ENCODE measurements around the gene CXCR2.
"Not testable (repeated sequence)": the region's sequence is repeated elsewhere in the genome, so short reads cannot be mapped to it uniquely, and the experiment has no call there.

Gene CXCR2

DNA sequence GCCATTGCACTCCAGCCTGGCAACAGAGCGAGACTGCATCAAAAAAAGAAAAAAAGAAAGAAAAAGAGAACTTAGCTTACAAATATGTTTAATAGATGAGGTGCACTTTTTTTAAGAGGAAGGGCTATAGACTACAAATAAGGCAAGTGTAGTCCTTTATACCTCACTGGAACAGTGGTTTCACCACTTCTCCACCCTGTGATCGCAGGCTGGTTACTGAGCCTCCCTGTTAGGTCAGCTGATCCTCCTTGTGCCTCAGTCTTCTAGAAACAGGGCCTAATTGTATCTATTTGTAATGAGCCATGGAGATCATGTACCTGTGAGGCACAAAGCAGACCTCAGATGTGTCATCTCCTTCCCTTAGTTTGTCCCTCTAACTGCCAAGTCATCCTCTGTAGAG is 4.5 kb downstream of the CXCR2 start:
- no peak for DNase-seq (ENCODE audit: low spot score)

DNA sequence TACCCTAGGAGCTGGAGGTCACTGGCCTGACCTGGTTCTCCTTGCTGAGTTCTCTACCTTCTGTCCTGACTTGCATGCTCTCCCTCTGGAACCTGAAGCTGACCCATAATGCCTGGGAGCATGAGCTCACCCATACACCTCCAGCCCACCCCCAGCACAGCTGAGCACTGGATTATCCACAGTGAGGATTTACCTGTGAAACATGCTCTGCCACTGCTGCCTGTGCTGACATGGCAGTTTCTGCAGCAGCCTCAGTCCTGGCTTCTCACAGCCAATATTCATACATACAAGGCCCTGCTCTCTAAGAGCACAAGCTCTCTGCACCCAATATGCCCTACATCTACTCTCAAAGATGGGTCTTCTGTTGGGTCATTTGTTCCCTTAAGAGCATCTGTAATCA is 5.0 kb downstream of the CXCR2 start:
- no peak for DNase-seq (ENCODE audit: low spot score)

DNA sequence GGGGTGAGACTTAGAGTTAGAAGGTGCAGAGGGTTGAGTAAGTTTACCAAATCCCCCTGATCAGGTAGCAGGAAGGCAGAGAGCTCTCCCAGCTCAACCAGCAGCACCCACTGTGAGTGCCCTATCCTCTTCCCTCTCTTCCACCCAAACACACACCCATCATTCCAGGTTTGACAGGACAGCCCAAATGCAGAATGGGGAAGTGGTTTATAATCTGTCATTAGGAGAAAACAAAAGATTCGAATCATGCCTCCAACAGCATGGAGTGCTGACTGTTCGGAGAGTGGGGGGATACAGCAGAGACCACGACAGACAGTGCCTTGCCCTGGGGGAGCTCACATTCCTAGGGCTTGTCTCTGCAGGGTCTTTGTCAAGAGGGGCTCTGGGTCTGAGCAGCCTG is 11.7 kb downstream of the CXCR2 start:
- DNase-seq (ENCODE audit: low spot score) = no peak

DNA sequence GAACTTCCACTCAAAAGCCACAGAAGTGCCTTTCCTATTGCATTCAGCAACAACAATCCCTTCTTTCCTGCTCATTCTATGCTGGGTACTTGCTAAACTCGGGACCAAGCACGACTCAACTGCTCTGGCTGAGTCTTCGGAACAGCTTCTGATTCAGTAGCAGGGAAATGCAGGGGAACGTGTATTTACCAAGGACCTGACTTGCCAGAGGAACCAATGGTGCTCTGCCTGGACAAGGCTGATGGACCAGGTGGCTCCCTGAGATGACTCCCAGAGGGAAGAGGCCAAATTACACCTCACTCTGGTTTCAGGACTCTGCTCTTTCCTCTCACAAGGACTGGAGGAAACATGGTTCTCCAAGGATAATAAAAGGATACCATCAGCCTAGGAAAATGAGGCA is 12.2 kb downstream of the CXCR2 start:
- no peak for DNase-seq (ENCODE audit: low spot score)

DNA sequence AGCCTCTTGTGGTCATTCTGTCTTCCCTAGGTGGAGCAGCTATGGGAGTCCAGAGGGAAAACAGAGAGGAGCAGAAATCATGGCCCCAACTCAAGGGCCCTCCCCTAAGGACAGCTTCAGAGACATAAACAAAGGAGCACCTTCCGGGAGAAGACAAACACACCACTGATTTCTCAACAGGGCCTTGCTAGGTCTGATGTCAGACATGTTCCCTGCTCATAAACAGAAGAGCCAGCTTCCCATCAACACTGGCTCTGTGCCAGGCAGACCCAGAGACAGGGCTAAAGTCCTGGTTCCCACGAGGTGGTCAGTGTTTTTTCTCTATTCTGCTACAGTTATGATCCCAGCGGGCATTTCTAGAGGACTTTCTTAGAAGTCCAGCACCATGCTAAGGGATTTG is 19.3 kb downstream of the CXCR2 start:
- DNase-seq (ENCODE audit: low spot score) = no peak

DNA sequence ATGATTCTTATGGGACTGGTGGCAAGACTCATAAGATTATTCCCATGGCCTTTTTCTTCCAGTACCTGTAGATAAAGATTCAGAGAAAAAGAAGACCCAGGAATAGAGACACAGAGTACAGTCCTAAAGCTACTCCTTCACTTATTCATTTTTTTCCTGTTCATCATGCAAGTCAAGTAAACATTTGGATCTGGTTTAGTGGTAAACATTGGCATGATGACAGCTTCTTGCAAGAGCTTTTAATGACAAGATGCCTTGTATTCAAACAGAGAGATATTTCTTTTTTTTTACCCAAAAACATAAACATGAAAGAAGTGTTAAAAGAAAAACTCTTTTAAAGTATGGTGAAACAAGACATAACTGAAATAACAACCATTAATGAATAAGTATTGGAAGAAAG is 20.2 kb downstream of the CXCR2 start:
- no peak for DNase-seq (ENCODE audit: low spot score)

DNA sequence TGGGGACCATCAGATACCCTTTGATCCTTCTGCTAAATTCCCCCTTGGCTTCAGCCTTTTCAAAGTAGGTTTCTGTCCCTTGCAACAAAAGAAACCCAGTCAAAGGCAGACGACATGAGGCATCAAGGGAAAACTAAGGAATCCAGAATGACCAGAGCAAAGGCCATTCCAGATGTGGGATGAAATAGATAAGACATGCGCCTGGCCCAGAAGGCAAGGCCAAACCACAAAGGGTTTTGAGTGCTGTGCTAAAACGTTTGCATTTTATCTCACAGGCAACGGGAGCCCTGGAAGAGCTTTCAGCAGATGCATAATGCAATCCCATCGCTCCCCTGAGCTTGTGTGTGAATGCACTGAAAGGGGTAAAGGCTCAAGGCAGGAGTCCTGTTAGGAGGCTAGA is 23.3 kb downstream of the CXCR2 start:
- DNase-seq (ENCODE audit: low spot score) = no peak

DNA sequence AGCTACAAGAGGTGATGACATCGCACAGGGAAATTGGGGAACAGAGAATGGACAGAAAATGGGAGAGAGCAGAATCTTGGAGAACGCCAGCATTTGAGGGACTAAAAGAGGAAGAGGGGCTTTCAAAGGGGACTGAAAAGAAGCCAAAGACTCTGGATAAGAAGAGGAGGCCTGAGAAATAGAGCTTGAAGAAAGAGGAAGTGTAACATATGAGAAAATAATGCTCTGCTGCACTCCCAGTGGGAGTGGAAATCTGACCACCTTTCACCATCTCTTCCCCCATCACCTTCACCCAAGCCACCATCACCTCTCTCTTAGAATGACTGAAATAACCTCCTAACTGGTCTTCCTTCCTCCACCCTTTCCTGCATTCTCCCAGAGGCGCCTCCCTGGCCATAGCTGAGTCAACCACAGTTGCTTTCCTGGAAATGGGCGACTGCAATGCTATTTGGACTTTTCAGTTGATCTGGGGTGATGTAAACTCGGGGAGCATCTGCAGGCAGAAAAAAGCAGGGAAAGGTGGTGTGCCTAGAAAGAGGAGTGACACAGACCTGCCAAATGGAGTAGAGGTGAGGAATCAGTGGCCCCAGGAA is 24.1 kb downstream of the CXCR2 start:
- DNase-seq (ENCODE audit: low spot score) = no peak

DNA sequence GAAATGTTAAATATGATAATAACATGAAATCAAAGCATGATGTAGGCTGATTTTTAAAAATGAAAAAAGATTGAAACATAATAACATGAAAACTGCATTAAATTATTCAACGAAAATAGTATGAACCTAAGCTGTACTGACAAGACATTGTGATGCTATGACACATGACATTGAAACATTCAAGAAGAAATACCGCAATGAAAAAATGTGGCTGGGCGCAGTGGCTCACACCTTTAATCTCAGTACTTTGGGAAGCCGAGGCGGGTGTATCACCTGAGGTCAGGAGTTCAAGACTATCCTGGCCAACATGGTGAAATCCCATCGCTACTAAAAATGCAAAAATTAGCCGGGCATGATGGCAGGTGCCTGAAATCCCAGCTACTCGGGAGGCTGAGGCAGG is 26.3 kb downstream of the CXCR2 start:
- DNase-seq (ENCODE audit: low spot score) = no peak

DNA sequence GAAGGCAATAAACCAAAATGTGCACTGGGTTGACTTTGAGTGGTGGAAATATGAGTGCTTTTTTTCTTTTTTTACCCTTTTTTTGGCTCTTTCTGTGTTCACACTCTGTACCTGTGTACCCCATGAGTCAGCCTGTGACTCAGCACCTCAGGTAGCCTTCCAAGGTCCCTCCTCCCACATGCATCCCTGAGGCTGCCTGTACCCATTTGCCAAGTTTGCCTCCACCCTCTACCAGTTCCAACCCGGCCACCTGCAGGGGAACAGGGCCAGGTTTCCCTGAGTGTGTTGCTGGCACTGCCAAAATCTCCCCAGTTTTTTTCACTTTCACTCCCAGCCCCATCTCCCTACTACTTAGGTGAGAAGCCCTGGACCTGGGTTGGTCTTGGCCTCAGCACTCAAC is 26.9 kb downstream of the CXCR2 start:
- no peak for DNase-seq (ENCODE audit: low spot score)

DNA sequence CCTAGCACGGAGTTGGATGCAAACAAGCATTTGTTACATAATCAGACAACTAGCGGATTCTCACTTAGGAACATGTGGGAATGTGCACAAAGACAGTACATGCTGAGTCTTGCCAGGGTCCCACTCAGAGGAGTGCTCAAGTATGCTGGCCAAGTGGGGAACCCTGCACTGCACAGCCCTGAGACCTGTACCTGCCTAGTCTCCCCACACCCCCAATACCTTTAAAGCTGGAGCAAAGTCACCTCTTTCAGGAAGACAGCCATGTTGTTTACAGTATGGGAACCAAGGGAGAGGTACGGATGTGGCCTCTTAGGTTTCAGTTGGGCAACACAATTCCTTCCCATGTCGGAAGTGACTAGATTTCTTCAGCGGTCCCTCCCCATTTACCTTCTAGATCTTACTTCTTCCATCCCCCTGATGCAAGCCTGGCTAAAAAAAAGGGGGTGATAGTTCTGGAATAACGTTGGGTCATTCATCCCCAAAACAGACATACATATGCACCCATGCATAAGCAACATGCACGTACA is 30.2 kb downstream of the CXCR2 start:
- DNase-seq (ENCODE audit: low spot score) = no peak

DNA sequence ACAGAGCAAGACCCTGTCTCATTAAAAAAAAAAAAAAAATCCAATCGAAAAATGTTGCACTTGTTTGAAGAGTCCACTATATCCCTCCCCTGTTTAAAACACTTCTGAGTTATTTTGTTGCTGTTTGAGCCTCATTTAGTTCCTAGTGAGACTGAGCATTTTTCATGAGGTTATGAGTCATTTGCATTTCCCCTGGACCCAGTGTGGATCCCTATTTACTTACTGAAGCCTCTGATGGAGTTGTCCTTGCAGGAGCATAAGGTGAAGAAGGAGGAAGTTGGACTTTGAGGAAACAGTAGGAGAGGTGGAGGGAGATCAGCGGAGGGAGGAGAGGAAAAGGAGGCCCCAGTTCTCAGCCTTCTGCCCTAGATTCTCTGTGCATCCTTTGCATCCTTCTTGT is 35.8 kb downstream of the CXCR2 start:
- no peak for DNase-seq (ENCODE audit: low spot score)

DNA sequence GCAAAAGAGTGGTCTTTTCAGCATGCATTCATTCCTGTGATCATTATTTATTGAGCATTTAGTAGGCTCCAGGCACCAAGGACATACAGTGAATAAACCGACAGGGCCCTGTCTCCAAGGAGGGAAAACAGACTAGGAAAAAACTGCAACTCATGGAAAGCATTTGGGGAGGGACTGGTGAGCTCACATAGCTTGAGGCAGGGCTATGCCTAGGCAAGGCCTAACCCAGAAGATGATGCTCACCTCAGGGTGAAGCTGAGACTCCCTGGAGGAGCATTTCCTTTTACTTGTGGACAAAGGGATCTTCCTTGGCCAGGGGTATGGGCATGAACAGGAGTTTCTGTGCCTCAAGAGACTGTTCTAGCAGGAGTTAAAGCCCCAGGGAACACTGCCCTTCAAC is 37.0 kb downstream of the CXCR2 start:
- DNase-seq (ENCODE audit: low spot score) = no peak

DNA sequence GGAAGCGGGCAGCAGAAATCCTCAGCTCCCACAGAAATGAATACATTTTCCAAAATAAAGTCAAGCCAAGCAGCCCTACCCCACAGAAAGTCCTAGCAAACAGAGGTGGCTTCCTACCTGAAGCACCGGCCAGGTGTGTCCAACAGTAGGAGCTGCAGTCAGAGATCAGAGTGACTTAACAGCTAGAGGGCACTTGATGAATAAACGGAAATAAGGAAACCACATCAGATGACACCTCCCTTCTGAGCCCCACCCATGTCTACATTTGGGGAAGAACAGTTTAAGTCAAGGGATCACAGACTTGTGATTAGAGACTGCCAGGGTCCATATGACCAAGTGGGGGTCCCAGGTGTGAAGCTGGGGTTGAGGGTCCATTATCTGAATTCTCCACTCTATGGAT is 41.0 kb downstream of the CXCR2 start, which contains the start of gene CXCR1:
Gene CXCR1, minus strand, starts transcription at position 172 of the 400 bp plus-strand sequence. CDS start 1,751 bp downstream, outside the sequence.
- DNase-seq (ENCODE audit: low spot score) = no peak

DNA sequence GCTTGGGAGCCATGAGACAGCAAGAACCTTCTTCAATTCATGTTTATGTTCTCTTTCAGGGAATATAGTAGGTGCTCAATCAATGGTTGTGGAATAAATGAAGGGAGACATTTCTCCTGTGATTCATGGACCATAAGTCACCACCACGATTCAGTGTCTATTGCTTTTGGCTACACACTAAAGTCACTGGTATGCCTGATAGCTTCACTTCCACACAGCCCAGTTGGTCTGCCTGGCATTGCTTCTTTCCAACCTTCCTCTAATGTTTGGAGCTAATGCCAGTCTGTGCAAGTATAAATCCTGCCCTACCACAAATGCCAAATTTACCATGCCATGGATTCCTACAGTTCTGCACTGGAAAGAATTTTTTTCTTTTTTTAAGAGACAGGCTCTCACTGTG is 42.2 kb downstream of the CXCR2 start:
- no peak for DNase-seq (ENCODE audit: low spot score)

DNA sequence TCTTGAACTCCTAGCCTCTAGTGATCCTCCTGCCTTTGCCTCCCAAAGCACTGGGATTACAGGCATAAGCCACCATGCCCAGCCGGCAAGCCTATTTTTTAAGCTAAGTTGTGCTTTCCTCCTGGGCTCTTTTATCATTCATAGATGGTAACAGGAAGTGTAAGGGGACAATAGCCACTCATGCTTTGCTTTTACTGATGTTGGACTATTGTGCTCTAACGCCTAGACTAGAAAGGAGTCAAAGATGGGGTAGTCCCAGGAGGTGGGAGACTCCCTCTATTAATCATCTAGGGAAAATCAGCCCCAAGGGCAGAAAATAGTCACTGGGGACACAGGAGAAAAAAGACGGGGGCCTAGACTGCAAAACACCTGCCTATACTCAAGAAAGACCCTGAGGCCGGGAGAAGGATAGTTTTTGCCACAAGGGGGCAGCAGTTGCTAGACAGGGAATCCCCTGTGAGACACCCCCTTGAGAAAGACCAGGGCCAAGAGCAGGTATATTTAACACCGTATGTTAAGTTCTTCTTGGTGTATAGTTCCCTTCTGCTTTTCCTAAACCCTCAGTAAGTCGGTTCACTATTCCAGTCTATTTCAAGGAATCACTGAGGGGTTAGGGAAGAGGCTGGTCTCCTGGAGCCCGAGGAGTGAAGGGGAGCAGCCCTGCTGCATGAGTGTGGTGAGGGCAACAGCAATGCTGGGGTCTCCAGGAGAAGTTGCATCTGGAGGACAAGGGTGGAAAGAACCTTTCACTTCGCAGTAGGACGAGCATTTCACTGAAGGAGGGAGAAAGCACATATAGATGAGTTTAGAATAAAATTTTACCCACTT is 43.0 kb downstream of the CXCR2 start:
- DNase-seq (ENCODE audit: low spot score) = peak; percentile 28

DNA sequence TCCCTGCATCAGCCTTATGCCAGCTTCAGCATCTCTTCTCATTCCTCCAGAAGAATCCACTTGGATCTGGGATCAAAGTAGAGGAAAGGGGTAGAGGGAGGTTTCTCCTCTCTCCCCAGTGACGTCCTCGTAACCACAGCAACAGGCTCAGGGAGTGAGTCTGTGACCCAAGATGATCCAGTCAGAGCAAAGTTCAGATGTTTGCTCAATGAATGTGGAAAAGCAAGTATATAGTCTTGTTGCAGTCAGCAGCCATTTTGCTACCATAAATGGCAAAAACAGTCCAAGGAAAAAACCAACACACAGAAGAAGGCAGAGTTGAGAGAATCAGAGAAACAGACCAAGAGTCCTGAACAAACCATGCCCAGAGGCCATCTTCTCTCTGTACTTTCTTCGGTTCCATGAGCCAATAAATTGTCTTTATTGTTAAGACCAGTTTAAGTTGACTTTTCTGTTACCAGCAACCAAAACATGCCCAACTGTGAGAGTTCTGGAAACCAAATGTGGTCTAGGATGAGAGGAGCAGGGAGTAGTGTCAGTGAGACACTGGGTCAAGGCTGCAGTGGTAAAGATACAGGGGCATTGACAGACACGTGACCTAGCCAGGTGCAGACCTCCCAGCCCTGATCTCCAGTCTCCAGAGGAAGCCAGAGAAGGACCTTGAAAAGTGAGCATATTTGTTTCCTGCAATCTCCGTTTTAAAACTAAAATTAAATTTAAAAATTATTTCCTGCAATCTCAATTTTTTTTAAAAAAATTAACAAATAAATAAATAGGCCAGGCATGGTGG is 44.1 kb downstream of the CXCR2 start:
- DNase-seq (ENCODE audit: low spot score) = no peak

DNA sequence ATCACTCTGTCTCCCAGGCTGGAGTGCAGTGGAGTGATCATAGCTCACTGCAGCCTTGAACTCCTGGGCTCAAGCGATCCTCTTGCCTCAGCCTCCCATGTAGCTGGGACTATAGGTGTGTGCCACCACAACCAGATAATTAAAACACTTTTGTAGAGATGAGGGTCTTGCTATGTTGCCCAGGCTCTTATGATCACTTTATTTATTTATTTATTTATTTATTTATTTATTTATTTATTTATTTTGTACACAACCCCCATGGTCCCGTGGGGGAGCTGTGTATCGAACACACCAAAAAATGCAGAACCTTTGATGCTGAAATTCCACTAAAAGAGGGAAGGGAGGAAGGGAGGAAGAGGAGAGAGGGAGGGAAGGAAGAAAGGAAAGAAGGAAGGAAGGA is 45.9 kb downstream of the CXCR2 start:
- DNase-seq (ENCODE audit: low spot score) = not testable (repeated sequence)

DNA sequence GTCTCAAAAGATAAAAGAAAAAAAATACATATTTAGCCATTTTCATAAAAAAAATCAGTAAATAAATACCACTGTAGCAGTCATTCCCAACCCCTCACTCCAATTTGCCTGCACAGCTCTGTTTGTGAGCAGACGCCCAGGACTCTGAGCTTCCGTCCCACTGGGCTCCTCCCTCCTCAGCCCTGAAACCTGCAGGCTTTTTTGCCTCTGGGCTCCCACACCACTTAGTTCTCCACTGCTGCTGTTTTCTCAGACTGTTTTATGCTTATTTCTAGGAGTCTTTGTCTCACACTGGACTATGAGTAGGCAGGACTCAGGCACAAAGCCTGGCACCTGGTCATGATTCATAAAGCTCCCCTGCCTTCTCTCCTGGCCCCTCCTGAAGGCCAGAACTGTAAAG is 47.0 kb downstream of the CXCR2 start:
- no peak for DNase-seq (ENCODE audit: low spot score)

DNA sequence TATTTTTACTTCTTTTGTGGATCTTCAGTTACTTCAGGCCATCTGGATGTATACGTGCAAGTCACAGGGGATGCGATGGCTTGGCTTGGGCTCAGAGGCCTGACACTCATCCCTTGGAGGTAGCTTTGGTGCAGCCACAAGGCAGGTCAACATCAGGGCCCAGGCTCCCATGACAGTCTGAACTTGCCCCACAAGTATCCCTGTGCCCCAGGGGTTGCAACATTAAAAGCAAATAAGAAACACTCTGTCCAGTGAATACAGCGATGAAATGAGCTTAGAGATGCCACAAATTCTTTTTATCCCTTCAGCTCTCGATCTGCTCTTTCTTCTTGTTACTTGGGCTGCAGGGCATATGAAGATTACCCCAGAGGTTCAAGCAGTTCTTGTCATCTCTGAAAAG is 54.0 kb downstream of the CXCR2 start:
- DNase-seq (ENCODE audit: low spot score) = no peak

DNA sequence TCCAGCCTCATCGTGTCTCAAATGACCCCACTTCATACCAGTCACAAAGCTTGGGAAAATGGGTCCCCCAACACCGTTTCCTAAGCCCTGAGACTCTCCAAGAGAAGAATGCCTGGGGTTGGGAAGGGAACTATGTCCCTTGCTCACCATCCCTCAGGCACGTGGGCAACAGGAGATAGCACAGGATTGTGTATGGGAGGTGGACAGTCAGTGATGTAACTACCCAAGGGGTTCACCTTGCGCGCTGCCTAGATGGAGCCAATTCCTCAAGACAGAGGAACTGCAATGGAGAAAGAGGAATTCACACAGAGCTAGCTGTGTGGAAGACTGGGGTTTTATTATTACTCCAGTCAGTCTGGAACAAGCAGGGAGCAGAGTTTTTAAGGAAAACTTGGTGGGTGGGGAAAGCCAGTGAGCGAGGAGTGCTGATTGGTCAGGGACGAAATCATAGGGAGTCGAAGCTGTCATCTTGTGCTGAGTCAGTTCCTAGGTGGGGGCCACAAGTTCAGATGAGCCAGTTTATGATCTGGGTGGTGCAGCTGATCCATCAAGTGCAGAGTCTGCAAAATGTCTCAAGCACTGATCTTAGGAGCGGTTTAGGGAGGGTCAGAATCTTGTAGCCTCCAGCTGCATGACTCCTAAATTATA is 54.8 kb downstream of the CXCR2 start:
- DNase-seq (ENCODE audit: low spot score) = no peak

DNA sequence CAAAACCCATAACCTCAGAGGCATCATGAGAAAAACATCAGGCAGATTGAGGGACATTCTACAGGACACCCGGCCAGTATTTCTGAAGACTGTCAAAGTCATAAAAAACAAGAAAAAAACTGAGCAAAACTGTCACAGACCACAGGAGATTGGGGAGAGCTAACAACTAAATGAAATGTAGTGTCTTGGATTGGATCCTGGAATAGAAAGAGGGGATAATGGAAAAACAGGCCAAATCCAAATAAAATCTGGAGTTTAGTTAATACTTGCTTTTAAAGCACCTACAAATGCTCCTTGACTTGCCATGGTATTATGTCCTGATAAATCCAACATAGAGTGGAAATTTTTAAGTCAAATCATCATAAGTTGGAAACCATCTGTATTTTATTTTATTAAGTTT is 58.5 kb downstream of the CXCR2 start:
- DNase-seq (ENCODE audit: low spot score) = no peak

Data from hepatic stellate cell (primary cell).